Measurements from ENCODE around the gene DOK5. TPM values are rescaled to one million over a fixed set of nuclear protein-coding genes. Genes with fewer than 3 reads are reported as not detected.

Gene DOK5
- total and polyA plus RNA-seq, 9 of the 15 experiments (the other 6 are each of a cell fraction or from before 2014, with no cell fraction given) = not detected

- Histone ChIP-seq H3K79me2 (ENCODE audit: control insufficient read depth, insufficient read depth, low read length) (no peaks in the 10 kb centered on the region), H3K9ac (ENCODE audit: insufficient read depth in 1 of 2, low read depth in 2 of 2, low read length in 2 of 2) (no peak overlapping the region), H3K36me3 (ENCODE audit: control insufficient read depth, insufficient read depth, low read length) (no peaks in the 10 kb centered on the region), H3K9me1 (ENCODE audit: control insufficient read depth, insufficient read depth, low read length) (no peaks in the 10 kb centered on the region), H3K27ac (ENCODE audit: extremely low read depth, low read depth, low read length) (no peak overlapping the region), H3K9me3 (replicated peaks; ENCODE audit: control insufficient read depth, insufficient read depth, low read depth, low read length) (no peaks in the 10 kb centered on the region), H3K4me1 (replicated peaks in 1 of 2; ENCODE audit: control insufficient read depth in 2 of 2, insufficient read depth in 2 of 2, low read length in 2 of 2) (no peaks in the 10 kb centered on the region), H3K4me3 (no peak overlapping the region), H3K4me2 (ENCODE audit: insufficient read depth, low read length) (no peak overlapping the region), H4K20me1 (replicated peaks; ENCODE audit: control insufficient read depth, insufficient read depth, low read length) (no peaks in the 10 kb centered on the region), H2AFZ (ENCODE audit: low read depth, low read length) (no peak overlapping the region), H3K27me3 (ENCODE audit: control insufficient read depth in 2 of 2, insufficient read depth in 2 of 2, low read length in 2 of 2) (no peaks in the 10 kb centered on the region)
- 2% methylated on average over 3 of the region's 3 CpGs for WGBS (ENCODE audit: insufficient coverage, low coverage, missing lambda C conversion rate)
- FAIRE-seq = no peak
- TF ChIP-seq ARHGAP35 (IDR thresholded peaks at IDR 0.05; ENCODE audit: partially characterized antibody) (no peak), HNRNPL (IDR thresholded peaks at IDR 0.05; ENCODE audit: low read depth, low read length) (no peak), MBD2 (IDR thresholded peaks at IDR 0.05; ENCODE audit: borderline replicate concordance, low read depth) (no peak), MED1 (CRISPR knock-in tag; IDR thresholded peaks at IDR 0.05; ENCODE audit: borderline replicate concordance) (no peak), STAT5B (CRISPR knock-in tag; IDR thresholded peaks at IDR 0.05) (no peak), SMAD1 (IDR thresholded peaks at IDR 0.05; ENCODE audit: low read depth, low read length, partially characterized antibody) (no peak), TAF7 (tag; IDR thresholded peaks at IDR 0.05) (no peak), IRF9 (tag; IDR thresholded peaks at IDR 0.05) (no peak)
- no peak for ATAC-seq
- in situ Hi-C loops (cut with MboI) (no loop called here), intact Hi-C loops (cut with micrococcal nuclease) (no loop called here)
- ChIA-PET CTCF (ENCODE audit: low intra/inter-chr PET ratio) (no interaction called here), POLR2A (no interaction called here)
- DNase-seq (ENCODE audit: extremely low read depth in 1 of 4, low spot score in 3 of 4) = no peak
- BruUV-seq (replicated peaks) = no TSS peak
Measured at GRCh38 chr20:54606380-54606779, 131.0 kb downstream of the DOK5 start.

All from K562 (cell line).